ENCODE measurements around the gene CES2.
"Not testable (repeated sequence)": the region's sequence is repeated elsewhere in the genome, so short reads cannot be mapped to it uniquely, and the experiment has no call there.

CES2 gene

GRCh38 chr16:66920299-66920590 is 15.1 kb upstream of the CES2 start:
- no peak for DNase-seq

DNA sequence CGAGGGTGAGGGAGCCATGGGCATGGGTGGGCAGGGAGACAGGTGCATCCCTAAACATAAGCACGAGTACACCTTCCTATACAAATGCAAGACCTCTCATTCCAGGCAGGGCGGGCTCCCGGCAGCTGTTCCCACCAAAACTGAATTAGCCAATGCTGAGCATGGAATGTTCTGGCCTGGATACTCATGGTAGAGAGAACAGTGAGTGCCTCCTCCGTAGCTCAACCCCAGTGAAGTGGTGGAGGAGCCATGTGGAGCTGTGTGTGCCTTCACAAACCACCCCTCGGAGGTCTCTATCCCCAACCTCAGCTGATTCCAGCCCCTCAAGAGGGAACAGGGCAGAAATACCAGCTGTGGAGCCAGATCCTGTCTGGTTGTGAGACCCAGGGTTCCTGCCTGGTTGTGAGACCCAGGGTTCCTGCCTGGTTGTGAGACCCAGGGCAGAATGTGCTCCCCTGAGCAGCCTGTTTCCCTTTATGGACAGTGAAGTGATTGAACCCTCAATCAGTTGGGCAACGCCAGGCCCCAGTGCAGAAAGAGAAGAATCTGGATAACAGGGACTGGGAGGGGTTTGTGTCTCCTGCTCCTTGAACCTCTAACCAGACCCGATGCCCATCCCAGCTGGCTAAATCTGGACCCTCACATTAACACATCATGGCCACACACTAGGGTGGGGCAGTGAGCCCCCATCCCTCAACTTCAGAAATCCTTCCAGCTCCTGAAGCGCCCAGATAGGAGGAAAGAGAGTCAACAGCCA is 14.2 kb upstream of the CES2 start:
- DNase-seq, result no peak

DNA sequence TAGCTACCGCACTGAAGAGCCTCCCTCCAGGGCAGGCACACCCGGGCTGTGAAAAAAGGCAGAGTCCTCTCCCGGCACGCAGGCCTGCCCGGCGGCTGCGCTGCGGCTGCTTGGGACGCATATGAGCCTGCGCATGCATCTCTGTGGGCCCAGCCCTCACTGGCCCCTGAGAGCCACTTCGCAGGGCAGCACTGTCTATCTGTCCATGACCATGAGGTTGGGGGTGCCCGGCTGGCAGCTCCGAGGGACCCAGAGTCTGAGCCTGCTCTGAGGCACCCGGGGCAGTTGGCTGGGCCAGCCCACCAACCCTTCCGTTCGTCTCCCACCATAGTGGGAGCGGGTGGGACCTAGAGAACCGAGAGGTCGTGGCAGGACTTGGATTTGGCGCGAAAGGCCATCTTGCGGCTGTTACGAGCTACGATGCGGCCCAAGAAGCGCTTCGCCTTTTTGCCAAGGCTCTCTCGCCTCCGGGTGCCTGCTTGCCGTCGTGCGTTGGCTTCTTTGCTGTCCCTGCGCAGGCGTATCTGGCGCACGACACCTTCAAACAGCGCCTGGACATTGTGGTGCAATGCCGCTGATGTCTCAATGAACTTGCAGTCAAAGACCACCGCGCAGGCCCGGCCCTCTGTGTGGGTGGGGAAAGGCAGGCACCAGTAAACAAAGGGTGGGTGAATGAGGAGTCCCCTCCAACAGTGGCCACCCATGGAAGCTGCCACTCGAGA is 13.4 kb upstream of the CES2 start:
- no peak for DNase-seq

DNA sequence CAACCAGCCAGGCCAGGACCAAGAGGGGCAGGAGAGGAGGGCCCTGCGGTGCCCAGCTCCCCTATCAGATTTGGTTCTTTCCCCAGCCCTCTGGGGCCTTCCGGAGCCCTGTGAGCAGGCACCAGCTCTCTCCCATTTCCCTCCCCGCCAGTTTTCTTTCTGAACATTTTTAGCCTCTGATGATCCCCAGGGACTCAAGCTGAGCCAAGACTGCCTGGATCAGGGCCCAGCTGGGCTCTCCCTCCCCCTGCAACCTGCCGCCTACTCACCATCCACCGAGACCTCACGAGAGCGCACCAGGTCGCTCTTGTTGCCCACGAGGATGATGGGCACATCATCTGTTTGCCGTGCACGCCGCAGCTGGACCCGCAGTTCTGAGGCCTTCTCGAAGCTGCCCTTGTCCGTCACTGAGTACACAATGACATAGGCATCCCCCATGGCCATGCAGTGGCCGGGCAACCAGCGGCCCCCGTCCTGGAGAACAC is 12.0 kb upstream of the CES2 start:
- no peak for DNase-seq

- no peak for DNase-seq
Measured at GRCh38 chr16:66923866-66924265, 11.4 kb upstream of the CES2 start.

DNA sequence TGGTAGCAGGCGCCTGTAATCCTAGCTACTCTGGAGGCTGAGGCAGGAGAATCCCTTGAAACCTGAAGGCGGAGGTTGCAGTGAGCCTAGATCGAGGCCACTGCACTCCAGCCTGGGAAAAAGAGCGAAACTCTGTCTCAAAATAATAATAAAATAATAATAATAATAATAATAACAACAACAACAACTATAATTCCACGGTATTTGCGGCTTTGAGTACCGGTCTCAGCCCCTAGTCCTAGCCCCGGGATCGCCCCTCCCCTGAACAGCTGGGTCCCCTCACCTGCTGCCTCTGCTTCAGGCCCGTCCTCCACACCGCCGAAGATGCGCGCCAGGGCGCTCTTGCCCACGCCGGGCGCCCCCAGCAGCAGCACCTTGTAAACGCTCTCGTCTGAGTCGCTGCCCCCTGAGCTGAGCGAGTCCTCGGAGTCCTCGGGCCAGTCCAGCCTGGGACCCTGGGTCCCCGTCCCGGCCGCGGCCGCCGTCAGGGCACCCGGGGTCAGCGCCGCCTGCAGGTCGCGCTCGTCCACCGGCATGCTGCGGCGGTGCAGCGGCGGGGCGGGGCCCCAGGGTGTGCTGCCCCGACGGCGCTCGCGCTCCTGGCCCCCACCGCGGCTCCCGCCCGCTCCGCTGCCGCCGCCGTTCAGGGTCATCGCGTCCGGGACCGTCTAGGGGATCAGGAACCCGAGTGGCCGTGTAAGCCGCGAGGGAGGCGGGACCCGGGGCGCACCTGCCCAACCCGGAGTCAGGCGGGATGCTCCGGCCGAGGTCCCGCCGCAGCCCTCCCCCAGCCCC is 10.6 kb upstream of the CES2 start:
- DNase-seq, result peak; percentile 44

DNA sequence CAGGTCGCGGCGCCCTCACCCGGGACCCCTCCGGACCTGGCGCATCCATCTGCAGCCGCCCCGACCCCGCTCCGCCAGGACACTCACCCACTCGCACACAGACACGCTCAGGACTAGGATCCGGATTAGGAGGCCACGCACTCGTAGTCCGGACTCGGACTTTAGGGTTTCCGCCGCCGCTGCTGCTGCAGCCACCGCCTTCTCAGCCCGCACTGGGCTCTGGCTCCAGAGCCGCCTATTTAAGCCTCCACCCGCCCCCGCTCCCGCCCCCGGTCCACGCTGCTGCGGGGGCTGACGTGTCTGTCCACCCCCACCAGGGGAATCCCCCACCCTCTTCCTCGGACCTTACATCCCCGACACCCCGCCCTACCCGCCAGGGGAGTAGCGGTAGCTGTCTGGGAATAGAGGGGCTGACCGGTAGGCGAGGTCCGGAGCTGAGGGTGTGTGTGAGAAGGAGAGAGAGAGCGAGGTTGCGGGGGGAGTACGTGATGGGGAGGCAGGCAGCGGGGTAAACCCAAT is 9.9 kb upstream of the CES2 start, which contains the start of gene RRAD:
Gene RRAD (minus strand): TSS at position 214 of the 519 bp plus-strand sequence. CDS start 356 bp downstream, outside the sequence.
- no peak for DNase-seq

- DNase-seq, result no peak
Measured at GRCh38 chr16:66926171-66926947, 9.0 kb upstream of the CES2 start.

- no peak for DNase-seq
Measured at GRCh38 chr16:66926961-66927436, 8.3 kb upstream of the CES2 start.

- DNase-seq, result no peak
Measured at GRCh38 chr16:66927918-66928649, 7.2 kb upstream of the CES2 start.

DNA sequence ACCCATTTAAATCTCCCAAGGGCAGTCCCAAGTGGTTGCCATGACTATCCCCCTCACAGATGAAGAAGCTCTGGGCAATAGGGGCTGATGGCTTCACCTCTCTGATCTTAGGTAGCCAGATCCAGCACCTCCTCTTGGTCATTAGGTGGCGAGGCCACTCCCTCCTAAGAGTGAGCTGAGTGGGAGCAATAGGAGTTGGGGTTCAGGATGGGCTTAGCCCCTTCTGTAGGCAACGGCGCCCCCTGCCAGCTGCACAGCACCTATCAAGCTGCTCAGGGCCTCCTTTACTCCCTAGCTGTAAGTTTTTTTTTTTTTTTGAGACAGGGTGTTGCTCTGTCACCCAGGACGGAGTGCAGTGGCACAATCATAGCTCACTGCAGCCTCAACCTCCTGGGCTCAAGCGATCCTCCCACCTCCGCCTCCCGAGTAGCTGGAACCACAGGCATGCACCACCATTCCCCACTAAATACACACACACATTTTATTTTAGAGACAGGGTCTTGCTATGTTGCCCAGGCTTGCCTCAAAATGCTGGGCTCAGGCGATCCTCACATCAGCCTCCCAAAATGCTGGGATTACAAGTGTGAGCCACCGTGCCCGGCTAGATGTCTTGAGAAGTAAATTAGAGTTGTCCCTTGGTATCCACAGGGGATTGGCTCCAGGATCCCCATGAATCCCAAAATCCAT is 6.5 kb upstream of the CES2 start:
- DNase-seq, result peak; percentile 58

- DNase-seq, result no peak
Measured at GRCh38 chr16:66930189-66930588, 5.1 kb upstream of the CES2 start.

DNA sequence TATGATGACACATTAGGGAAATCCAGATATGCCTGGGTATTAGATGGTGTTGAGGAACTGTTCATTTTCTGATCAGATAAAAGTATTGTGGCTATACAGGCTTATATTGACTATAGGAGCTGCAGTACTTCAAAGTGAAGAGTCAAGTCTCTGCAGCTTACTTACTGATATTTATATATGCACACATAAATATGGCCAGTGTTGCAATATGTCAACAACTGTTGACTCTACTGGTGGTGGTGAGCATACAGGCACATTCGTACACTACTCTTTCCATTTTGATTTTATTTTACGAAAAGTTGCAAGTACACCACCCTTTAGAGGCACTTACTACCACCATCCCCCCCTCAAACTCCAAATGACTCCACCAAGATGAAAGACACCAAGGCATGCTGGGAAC is 3.7 kb upstream of the CES2 start:
- DNase-seq, result no peak

DNA sequence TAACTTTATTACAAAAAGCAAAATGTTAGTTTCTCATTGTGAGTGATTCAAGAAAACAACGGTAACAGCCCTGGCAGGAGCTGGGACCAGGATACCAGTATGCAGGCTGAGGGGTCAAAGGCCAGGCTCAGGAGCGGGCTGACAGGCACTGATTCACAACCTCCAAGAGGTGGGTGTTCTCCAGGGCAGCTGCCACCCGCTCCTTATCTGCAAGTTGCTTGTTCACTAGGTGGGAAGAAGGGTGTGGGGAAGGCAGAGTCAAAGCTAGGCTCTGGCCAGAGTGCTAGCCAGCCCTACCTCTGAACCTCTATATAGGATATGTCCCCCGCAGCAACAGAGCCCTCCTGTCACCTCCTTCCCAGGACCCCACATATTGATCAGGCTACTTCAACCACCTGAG is 3.2 kb upstream of the CES2 start:
- no peak for DNase-seq

DNA sequence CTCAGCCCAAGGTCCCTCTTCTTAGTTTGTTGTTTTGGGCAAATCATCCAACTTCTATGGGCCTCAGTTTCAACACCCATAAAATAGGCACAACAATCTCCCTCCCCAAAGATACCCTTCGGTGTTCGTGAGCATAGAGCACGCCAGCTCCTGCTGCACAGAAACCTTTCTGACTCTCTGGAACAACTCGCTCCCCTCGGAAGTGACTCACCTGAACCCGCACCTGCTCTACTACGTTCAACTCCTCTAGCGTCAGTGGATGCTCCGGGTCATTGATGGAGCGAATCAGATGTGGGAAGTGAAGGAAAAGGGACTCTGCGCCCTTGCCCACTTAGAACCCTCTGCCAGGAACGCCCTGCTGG is 1.6 kb upstream of the CES2 start:
- DNase-seq, result peak; percentile 45

DNA sequence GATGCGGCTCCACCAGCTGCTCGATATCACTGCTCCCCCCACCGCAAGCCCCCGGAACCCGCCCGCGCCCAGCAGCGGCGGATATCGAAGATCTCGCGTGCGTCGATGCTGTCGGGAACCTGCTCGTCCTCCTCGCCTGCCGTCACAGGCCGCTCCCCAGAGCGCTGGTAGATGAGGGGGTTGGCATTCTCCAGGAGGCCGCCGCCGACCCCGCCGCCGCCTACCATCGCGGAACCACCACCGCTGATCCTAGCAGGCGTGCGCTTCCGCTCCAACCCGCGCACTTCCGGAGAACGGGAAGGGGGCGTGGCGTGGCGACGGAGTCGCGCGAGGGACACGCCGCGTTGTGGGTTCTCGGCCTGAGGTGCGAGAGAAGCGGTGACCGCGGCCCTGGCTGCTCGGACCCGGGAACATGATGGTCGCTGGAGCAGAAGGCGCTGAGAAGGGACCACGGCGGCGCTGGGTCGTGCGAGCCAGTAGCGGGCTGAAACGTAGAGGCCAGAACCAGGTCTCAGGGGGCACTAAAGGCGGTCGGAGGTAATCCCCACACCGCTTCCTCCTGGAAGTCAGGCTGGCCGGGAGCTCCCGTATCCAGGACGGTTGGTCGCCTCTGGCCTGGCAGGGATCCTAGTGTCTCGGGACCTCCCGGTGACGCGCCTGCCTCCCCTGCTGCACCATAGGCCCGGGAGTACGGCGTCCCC is 1.0 kb upstream of the CES2 start, which contains the start of gene CIAO2B:
Gene CIAO2B (minus strand): TSS at position 265 of the 701 bp plus-strand sequence. CDS start 38 bp downstream, at position 227.
- peak; percentile 93 for DNase-seq

GRCh38 chr16:66934839-66935313 is 440 bp upstream of the CES2 start:
- not testable (repeated sequence) for DNase-seq

GRCh38 chr16:66936462-66936861 is 1.1 kb downstream of the CES2 start:
- no peak for DNase-seq

- DNase-seq, result no peak
Measured at GRCh38 chr16:66936889-66937554, 1.7 kb downstream of the CES2 start.
